ENCODE measurements around the gene SBK3.
"Not testable (repeated sequence)": the region's sequence is repeated elsewhere in the genome, so short reads cannot be mapped to it uniquely, and the experiment has no call there.

The SBK3 gene, protein sequence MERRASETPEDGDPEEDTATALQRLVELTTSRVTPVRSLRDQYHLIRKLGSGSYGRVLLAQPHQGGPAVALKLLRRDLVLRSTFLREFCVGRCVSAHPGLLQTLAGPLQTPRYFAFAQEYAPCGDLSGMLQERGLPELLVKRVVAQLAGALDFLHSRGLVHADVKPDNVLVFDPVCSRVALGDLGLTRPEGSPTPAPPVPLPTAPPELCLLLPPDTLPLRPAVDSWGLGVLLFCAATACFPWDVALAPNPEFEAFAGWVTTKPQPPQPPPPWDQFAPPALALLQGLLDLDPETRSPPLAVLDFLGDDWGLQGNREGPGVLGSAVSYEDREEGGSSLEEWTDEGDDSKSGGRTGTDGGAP

DNA sequence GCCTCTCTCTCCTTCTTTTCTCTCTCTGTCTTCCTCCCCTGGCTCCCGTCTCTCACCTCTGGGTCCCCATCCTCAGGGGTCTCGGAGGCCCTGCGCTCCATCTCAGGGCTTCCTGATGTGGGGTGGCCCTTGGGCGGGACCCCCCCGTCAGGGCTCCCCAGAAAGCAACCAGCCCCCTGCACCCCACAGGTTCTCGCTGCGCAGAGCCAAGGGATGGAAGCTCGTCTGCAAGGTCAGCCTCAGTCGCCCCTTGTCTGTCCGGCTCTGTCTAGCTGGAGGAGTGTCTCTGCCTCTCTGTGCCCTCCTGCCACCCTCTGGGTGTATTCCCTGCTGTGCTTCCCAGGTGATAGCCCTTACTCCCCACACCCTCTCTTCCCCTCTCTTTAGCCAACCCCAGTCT lies at the start of gene SBK3:
Gene SBK3 (minus strand): TSS at position 101 of the 400 bp plus-strand sequence. CDS start 0 bp downstream, at position 101.
- DNase-seq (ENCODE audit: low spot score), result no peak

DNA sequence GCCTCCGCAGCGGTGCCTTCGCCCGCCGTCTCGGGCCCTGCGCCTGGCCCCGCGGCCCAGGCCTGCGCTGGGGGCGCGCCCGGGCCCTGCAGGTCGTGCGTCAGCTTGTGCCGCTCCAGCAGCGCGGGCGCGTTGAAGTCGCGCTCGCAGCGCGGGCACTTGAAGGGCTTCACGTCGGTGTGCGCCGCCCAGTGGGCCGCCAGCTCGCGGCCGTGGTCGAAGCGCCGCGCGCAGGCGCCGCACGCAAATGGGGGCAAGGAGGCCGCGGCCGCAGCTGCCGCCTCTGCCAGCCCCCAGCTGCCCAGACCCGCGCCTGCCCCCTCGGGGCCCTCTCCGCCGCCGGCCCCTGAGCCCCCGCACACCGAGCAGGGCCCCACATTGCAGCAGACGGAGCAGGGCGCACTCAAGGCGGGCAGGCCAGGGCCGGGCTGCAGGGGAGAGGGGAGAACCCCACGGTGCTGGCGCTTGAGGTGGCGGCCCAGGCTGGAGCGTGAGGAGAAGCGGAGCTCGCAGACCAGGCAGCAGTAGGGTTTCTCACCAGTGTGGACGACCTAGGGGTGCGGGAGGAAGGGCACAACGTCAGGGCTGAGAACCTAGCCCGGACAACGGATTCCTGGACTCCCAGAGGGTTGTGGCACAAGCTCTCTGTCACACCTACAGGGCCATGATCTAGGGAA lies 47.9 kb upstream of the SBK3 start:
- DNase-seq (ENCODE audit: low spot score), result no peak

- DNase-seq (ENCODE audit: low spot score), result no peak
These were observed 47.2 kb upstream of the SBK3 start for GRCh38 chr19:55592391-55593090.

DNA sequence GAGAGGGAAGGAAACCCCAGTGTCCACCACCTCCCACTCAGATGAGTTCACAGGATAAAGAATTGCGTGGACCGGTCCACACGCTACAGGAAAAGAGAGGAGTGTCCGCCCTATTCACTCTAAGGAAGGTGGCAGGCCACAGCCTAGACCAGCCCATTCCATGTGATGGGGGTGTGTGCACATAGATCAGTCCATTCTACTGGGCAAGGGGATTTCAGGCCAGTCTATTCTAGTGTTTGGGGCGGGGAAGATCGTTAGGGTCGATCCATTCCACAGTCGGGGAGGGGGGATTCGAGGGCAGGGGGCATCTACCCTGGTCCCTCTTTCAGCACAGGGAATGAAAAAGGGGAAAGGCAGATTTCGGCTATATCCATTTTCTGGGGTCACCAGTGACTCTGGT lies 46.2 kb upstream of the SBK3 start:
- DNase-seq (ENCODE audit: low spot score), result no peak

- DNase-seq (ENCODE audit: low spot score), result no peak
These were observed 45.3 kb upstream of the SBK3 start for GRCh38 chr19:55590617-55591016.

DNA sequence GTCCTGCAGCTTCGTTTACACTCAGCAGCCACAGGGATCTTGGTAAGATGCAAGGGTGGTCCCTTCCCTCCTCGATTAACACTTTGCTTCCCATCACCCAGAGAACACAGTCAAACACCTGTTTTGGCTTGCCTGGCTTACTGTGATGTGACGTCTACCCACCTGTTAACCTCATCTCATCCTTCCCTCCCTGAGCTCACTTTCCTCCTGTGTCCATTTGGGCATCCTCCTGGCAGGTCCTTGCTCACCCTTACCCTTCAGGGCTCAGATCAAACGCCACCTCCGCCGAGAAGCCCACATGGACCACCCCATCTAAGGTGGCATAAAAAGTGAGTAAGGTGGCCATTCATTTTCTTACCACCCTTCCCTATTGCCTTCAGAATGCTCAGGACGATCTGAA lies 44.8 kb upstream of the SBK3 start:
- DNase-seq (ENCODE audit: low spot score), result no peak

- DNase-seq (ENCODE audit: low spot score), result no peak
These were observed 43.4 kb upstream of the SBK3 start for GRCh38 chr19:55588738-55589137.

DNA sequence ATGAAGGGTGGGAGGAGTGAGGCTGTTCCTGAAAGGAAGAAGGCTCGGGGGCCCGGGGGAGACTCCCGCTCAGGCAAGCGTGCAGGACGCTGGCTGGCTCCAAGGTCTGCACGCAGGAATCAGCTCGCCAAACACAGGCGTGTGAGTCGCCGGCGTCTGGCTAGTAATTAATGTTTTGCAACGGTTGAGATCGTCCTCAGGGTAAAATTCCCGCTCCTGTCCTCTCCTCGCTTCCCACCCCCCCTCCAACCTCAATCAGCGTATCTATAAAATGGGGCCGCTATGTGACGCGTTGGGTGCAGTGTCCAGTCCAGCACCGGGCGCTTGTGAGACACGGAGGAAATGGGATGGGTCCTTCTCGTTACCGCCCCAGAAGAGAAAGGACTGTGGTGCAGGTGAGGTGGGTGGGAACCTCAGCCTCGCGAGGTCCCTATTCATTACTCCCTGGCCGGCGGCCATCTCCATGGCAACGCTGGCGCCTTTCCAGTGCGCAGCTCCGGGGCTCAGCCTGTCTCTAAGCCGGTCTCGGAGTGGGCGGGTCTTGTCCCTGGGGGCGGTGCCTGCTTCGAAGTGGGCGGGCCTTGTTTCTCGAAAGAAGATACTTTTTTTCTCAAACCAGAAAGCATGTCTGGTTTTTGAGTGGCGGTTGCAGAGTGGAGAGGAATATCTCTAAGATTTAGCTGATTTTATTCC lies 41.8 kb upstream of the SBK3 start:
- DNase-seq (ENCODE audit: low spot score), result peak; percentile 94

- no peak for DNase-seq (ENCODE audit: low spot score)
These were observed 40.5 kb upstream of the SBK3 start for GRCh38 chr19:55585658-55586339.

DNA sequence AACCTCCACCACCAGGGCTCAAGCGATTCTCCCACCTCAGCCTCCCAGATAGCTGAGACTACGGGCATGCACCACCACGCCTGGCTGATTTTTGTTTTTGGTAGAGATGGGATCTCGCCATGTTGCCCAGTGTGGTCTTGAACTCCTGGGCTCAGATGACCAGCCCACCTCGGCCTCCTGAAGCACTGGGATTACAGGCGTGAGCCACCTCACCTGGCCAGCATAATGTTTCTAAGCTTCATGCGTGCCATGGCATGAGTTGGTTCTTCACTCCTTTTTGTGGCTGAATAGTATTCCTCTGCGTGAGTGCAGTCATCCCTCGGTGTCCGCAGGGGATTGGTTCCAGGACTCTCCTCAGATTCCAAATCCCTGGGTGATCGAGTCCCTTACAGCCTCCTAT lies 39.5 kb upstream of the SBK3 start:
- DNase-seq (ENCODE audit: low spot score), result no peak

- DNase-seq (ENCODE audit: low spot score), result not testable (repeated sequence)
These were observed 38.6 kb upstream of the SBK3 start for GRCh38 chr19:55583897-55584296.

- not testable (repeated sequence) for DNase-seq (ENCODE audit: low spot score)
These were observed 36.9 kb upstream of the SBK3 start for GRCh38 chr19:55582284-55582683.

- no peak for DNase-seq (ENCODE audit: low spot score)
These were observed 36.5 kb upstream of the SBK3 start for GRCh38 chr19:55581823-55582223.

DNA sequence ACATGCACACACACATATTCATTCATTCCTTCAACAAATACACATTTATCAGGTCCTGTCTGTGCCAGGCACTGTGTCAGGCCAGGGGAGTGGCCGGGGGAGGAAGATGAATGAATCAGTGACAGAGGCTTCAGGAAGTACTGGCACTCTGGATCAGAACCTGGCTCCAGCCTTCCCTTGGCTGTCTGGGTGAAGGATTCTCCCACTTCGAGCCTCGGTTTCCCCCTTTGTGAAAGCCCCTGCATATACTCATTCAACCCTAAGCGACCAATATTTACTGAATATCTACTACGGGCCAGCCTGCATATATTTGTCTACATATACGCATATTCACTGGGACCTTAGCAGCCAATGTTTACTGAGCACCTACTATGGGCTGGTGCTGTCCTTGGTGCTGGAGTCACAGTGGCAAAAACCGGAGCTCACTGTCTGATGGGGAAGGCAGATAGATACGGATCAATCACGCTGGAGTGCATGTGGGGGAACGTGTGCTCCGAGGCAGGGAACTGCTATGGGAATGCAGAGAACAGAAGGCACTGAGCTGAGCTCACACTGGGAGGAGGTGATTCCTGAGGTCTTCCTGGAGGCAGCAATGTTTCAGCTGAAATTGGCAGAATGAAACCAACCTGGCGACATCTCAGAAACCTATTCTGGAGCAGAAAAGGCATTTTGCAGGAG lies 35.9 kb upstream of the SBK3 start:
- DNase-seq (ENCODE audit: low spot score), result no peak

DNA sequence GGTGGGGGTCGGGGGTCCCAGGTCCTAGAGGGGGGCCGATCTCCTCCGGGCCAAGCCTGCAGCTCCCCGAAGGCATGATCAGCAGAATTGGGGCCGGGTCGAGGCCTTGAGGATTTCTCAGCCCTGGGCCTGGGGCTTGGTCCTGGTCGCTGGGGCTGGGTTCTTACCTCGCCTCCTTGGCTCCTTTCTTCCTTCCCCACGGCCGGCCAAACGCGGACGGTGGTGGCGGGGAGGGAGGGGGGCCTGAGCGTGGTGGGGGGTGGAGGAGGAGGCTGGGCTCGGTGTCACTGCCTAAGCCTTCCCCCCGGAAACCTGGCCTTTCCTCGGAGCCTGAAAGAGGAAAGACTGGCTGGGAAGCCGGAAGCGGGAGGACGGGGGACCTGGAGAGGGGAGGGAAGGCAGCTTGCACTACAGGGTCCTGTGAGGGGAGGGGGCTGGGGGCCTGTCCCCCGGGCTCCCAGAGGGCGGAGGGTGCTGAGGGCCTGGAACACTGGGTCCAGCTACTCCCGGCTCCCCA lies 35.3 kb upstream of the SBK3 start, which contains the start of gene ZNF579:
Gene ZNF579 (minus strand): TSS at position 221 of the 517 bp plus-strand sequence. CDS start 1,209 bp downstream, outside the sequence.
- peak; percentile 76 for DNase-seq (ENCODE audit: low spot score)

DNA sequence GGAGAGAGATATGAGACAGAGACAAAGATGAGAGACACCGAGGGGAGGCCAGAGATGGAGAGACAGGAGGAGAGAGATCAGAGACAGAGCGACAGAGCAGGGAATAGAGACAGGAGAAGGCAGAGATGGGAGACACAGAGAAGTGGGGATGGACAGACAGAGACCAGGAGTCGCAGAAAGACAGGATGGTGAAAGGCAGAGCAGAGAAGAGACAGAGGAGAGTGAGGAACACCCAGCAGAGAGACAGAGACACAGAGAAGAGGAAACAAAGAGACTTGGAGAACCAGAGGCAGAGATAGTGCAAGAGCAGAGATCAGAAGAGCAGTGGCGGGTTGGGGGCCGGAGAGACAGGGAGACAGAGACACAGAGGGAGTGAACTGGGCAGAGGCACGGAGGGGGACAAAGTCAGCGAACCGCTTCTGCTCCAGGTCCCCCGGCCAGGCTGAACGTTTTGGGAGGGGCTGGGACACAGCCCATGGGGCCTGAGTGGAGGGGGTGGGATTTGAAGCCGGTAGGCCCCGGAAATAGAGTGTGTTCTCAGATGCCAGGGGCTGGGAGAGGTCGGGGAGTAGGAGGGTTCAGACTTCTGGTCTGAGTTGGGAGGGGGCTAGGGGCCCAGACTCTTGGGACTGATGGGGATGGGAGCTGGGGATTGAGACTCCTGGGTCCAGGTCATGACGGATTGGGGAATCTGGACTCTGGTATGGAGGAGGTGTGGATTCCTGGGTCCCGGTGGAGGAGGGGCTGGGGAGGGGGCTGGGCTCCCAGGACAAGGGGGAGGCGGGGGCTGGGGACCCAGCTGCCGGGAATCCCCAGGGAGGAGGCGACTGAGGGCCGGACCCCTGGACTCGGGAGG lies 34.7 kb upstream of the SBK3 start:
- no peak for DNase-seq (ENCODE audit: low spot score)

DNA sequence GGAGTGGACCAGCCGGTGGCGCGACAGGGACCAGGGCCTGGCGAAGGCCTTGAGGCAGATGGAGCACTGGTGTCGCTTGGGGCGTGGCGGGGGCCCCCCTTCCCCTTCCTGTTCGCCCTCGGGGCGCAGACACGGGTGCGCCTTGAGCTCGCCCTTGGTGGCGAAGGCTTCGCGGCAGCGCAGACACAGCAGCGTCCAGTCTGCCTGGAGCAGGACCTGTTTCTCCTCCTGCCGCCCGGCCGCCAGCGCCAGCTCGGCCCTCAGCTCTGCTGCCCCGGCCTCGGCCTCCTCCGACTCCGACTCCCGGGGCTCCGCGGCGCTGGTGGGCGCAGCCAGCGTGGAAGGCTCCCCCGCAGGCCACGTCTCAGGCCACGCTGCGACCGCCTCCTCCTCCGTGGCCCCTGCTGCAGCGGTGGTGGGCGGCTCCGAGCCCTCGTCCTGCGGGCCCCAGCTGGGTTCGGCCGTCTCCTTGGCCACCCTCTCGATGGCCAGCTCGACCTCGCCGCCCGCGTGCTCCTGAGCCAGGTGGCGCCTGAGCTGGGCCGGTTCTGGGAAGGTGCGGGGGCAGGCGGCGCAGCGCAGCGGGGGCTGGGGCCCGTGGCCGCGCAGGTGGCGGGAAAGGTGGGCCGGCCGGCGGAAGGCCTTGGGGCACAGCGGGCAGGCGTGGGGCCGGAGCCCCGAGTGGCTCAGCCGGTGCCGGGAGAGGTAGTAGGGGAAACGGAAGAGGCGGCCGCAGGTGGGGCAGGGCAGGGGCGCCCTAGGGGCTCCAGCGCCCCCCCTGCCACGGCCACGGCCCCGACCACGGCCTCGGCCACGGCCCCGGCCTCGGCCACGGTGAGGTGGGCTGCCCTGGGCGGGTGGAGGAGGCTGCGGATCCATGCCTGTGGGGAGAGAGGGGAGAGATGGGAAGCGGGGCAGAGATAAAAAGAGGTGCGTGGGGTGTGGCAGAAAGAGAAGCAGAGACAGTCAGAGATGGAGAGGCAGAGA lies 33.7 kb upstream of the SBK3 start:
- no peak for DNase-seq (ENCODE audit: low spot score)

DNA sequence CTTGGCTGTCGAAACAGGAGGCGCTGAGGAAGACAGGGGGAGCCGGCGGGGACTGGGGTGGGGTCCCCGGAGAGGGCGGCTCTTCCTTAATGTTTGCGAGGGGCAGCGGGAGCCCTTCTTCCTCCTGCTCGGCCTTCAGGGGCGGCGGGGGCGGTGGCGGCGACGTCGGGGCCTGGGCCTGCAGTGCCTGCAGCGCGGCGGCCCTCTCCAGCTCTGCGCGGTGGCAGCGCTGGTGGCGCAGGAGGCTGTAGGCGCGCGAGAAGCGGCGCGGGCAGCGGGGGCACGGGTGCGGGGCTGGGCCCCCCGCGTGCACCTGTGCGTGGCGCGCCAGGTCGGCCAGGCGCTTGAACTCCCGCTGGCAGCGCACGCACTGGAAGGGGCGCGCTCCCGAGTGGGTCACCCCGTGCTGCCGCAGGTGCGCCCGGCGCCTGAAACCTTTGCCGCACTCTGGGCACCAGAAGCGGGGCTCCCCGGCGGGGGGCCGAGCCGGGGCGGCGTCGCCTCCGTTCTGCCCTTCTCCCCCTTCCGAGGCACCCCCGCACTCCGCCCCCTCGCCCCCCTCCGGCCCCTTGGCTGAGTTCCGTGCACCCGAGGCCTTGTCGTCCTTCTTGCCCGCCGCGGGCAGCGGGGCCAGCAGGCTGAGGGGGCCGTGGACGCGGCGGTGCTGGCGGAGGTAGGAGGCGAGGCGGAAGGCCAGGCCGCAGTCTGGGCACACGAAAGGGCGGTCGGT lies 32.9 kb upstream of the SBK3 start:
- DNase-seq (ENCODE audit: low spot score), result no peak

Data from CD4-positive, alpha-beta T cell treated with Interleukin-2 at 100 ng/mL for 4 hours (primary cell).